ENCODE data around the gene CFAP74.

DNA sequence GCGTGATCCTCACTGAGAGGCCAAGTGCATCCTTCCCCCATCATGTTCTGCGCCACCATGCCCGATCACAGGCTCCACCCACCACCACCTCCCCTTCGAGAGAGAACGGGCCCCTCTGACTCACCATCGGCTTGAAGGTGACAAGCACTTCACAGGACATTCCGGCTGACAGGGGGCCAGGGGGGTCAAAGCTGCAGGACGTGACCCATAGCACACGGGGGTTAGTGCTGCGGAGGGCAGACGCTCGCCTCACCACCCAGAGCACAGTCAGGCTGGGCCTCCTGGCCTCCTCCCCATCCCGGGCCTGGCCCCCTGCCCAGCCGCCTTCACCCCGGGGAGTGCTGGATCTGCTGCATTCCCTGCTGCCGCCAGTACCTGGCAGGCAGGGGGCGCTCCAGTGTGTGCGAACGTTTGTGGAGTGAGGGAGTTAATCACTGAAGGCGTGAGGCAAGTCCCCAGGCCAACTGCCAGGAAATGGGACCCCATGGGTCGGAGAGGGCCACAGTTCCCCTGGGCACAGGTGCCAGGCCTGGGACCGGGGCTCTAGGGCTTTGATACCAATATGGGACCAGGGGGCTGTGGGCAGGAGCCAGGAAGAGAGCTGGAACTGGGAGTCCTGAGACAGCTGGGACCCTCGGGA is 43.6 kb downstream of the CFAP74 start:
- TF ChIP-seq CTCF (conservative IDR thresholded peaks at IDR 0.05; ENCODE audit: low read length) (peak; percentile 90), EZH2phosphoT487 (IDR thresholded peaks at IDR 0.05; ENCODE audit: borderline replicate concordance) (no peak)
